TTC549 (cell line): ENCODE measurements around the gene C10orf90.

Source experiments
- FAIRE-seq: peaks from 2 replicates; lab custom pipeline; 2012; peaks lifted over from hg19 to GRCh38; lab: Jason Lieb, UNC

The C10orf90 gene

DNA sequence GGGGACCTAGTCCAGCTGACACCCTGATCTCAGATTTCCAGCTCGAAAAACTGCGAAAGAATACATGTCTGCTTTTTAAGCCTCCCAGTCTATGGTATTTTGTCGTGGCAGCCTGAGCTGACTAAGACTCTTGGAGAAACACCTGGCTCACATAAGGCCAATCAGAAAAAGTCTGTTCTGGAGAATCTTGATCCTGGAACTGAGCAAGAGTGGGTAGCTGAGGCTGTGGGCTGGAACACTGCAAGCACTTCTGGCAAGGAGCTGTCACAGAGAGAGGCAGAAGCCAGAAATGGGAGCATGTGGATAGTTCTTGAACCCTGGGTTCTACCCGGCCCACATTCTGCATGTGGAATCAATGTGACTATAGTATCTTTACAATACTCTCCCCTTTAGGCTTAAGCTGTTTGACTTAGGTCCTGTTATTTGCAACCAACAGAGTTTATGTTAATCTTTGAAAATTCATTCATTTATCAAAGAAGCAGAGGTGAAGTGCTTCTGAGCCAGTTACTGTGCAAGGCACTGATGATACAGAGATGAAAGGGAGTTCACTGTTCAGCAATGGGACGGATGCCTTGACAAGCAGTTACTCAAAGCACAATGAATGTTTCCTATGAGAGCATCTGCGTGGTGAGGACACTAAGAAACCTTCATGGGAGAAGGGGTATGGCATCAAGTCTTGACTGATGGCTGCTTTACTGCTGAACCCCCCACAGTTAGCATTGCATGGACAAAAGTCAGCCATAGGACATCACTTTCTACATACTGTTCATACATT lies 4.4 kb upstream of the C10orf90 start:
- no peak for FAIRE-seq

DNA sequence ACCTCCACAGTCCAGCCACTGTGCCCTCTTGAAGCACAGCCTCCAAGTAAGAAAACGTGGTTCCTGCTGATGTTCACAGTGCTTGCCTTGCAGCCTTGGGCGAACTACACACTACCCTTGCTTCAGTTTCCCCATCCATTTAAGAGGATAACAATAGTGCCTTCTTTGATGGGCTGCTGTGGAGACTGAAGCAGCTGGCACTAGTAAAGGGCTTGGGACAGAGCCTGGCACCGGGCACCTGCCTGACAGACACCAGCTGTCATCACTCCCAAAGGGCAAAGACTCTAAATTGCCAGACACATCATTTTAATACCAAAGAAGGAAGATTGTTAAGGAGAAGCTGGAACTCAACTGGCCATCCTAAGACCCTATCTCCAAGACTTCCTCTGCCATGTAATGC lies 3.1 kb upstream of the C10orf90 start:
- no peak for FAIRE-seq

DNA sequence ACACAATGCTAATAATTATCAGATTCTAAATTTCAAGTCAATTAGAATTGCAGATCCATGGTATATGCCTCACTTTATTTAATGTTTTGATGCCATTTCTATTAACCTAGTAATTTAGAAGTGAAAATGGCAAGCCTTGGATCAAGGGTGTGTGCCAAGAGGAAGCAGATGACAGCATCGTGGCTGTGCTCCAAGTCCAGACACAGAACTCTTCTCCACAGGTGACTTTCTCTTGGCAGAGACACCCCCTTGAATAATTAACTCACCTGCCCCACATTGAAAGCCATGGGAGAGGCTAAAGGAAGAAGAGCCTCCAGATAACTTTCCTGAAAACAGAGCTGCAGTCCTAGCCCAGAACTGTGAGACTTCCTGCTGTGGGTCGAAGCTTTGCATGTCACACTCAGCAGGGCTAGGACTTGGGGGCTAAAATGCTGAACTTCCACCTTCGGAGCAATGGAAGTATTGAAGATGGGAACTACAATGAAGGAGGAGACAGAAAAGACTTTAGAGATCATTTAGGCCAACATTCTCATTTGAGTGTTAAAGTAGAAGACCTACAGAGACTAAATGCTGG lies 996 bp upstream of the C10orf90 start:
- no peak for FAIRE-seq

DNA sequence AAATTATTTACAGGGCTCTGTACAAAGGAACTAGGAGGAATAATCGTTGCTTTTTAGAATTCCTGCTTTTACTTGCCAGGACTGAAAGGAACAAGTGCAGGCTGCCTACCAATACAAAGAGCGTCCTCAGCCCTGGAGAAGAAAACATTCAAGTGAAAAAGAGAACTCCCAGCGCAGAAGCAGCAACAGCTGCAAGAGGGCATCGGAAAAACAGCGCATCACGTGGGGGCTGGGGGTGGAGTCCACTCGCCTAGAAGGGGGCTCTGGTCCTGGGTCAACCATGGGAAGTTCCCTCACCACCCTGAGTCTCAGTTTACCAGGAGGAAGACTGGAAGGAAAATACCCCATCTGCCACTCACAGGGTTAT lies 385 bp upstream of the C10orf90 start:
- FAIRE-seq: no peak

DNA sequence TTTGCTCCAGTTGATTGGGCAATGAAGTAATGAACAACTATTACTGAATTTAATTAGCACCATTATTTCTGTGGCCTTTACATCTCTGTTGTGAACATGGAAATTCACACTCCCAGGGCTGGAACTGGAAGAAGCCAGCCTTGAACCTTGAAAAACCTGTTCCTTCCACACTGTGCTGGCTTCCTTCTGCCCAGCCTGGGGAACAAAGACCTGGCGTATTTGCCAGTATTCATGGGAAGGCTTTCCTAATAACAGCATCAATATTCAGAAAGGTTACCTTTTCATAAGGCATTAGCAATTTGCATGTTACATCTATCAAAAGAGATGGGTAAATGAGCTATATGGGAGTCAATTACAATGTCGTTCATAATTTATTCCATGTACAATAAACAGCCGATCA lies 1.3 kb downstream of the C10orf90 start:
- no peak for FAIRE-seq

DNA sequence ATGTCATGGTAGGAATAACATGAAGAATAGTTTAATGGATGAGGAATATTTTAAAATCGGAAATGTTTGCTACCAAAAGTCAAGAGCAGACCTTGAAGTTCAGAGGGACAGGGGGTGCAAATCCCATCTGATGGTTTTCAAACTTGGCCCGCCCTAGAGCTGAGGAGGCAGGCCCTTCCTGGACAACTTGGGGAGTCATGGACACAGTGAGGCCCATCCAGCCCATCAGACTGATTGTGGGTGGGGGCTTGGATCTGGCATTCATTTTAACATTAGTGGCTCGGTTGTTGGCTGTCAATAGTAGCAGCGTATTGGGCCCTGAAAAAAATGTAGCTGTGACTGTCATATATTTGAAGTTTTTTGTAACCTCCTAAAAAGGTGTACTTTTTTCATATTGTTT lies 2.0 kb downstream of the C10orf90 start:
- no peak for FAIRE-seq

DNA sequence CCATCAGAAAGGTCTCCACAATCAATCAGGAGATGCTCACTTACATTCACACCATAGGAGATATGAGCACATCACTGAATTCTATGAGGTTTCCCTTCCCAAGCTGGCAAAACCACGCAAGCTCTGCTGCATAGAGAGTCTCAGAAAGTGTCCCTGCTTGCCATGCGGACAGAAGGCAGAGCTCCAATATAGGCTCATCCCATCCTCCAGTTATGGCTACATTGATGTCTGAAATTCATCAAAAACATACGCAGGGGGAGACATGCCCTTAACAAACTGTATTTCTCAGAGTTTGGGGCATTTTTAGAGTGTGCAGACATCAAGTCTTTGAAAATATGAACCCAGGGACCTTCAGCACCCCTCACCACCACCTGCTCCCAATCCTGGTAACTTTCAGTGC lies 2.9 kb downstream of the C10orf90 start:
- FAIRE-seq: no peak

DNA sequence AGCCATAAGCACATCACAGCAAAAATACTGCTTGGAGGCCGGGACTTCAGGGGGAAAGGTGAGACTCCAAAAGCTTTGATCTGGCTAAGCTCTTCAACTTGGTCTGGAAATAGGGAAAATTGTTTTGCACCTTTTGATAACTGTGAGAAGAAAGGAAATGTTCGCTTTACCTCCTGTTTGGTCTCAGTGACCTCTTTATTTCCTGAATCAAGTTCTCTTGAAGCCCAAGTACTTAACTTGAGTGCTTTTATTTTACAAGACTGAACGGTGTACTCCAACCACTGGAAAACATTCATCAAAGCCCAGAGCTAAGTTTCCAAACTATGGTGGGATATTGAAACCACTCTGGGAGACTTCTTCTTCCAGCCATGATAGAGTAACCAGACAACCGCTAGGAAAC lies 5.3 kb downstream of the C10orf90 start:
- no peak for FAIRE-seq

DNA sequence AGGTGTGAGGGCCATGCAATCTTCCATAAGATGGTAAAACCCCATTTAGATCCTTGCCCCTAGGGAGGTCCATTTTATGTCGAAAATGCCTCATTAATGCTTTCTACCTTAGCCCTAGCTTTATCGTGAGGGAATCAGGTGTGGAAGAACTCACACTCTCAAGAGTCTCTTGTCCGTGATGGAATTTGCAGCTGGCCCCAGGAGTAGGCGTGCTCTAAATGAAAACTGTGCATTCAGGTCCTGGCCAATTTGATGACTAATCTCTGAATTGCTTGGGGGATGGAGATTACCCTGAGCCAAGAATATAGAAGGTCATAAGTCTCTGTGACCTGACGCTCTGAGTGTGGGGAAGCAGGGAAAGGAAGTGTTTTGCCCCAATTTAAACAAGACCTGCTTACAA lies 6.6 kb downstream of the C10orf90 start:
- FAIRE-seq: no peak

DNA sequence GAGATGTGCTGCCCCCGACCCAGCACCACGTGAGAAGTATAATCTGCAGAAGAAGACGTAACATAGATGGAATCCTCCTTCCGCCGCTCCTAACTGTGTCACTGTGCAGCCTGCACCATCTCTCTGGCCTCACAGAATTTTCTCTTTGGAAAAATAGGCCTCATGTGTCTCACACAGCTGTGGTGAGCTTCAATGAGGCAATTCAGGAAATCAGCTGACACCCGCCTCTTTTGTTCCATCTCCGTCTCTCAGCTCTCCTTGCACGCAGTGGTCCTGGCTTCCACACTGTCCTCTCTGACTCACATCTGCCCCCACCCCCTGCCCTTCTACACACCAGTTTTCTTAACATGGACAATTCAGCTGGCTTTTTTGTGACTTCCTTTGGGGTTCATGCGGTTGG lies 7.2 kb downstream of the C10orf90 start:
- FAIRE-seq: no peak

DNA sequence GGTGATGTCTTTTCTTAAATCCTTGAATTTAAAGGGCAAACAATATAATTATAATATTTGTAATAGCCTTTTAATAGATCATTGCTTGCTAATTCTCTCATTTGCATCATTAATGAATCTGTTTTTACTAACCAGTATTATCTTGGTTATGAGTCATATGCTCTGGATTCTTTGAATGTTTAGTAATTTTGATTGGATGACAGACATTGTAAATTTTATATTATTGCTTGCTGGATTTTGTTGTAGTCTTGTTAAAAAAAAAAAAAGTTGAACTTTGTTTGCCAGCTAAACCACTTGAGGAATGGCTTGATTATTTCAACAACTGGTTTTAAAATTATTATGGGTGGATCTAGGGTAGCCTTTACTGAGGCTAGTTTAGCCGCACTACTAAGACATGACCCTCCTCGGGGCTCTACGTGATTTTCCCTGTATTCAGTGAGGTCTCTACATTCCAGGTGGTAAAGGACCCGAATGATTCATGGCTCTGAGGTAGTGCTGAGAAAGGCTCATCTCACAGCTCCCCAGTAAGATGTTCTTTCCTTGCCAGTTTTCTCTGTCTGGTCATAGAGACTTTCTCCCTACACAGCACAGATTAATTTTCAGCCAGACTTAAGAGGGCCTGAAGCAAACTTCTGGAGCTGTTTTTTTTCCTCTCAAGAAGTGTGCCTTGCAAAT lies 8.5 kb downstream of the C10orf90 start:
- FAIRE-seq: no peak

DNA sequence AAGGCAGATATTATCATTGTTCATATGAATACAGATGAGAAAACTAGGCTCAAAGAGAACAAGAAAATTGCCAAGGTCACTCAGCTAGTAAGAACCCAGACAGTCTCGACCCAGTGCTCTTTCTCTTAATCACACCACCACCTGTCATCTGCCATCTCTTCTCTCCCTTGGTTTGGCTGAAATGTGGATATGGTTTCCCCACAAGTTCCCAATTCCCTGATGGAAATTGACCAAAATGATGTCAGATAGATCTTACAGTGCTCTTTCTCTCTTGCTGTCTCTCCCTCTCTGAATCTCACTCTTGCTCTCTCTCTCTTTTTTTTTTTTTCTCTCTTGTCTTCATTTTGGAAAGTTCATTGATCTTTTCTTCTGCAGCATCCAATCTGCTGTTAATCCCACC lies 9.1 kb downstream of the C10orf90 start:
- no peak for FAIRE-seq

DNA sequence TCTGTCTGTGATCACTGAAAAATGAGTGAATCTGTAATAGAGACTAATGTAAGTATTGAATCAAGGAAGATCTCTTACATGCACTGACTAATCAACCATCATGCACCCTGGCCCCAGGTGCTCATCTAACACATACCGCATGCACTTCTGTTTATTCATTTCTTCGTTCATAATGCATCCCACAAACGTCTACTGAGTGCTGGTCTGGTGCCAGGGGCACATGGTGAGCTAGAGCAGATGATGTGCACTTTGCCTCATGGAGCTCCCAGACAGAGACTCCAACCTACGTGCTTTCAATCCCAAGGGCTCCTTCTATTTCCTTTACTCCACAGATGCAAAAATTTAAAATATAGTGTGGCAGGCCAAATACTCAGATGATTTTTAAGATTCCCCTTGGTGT lies 10.7 kb downstream of the C10orf90 start:
- FAIRE-seq: no peak

DNA sequence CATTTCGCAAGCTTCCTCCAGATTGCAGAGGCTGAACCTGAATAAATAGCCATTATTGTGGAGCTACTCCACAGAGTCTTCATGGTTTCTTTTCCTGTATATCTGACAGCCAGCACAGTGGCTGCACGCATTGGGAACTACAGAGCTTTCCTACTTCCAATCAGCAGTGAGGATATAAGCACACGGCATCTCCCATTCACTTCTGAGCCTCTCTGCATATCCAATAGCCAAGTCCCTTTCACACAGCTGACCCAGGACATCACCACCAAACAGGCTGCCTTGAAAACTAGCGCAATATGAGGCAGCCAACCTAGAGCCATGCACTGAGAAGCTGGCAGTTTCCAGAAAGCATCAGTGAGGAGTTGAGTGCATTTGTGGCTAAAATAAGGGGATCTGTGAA lies 11.6 kb downstream of the C10orf90 start:
- FAIRE-seq: no peak

DNA sequence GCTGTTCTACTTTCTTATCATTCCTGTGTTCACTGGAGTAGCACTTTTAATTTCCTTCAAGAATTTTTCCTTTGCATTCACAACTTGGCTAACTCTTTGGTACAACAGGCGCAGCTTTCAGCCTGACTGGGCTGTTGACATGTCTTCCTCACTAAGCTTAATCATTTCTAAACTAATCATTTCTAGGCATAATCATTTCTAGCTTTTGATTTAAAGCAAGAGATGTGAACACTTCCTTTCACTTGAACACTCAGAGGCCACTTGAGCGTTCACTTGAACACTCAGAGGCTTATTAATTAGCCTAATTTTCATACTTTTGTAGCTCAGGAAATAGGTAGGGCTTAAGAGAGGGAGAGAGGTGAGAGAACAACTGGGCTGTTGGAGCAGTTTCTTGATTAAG lies 15.9 kb downstream of the C10orf90 start:
- no peak for FAIRE-seq

DNA sequence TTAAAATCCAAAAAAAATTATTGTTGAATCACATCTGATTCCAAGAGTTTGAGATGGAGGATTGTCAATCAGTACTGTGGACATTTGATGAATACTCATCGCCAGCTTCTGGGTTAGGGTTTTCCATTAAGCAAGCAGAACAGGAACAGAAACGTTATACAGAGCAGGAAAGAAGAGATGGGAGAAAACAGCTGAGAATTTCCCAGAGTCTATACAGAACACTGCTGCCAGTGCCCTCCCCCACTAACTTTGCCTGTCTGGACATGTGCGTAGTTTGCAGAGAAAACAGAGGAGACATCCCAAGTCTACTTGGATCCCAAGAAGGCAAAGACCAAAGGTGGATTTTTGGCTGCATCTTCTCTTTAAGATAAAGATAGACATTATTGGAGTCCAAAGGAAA lies 19.0 kb downstream of the C10orf90 start:
- FAIRE-seq: no peak

DNA sequence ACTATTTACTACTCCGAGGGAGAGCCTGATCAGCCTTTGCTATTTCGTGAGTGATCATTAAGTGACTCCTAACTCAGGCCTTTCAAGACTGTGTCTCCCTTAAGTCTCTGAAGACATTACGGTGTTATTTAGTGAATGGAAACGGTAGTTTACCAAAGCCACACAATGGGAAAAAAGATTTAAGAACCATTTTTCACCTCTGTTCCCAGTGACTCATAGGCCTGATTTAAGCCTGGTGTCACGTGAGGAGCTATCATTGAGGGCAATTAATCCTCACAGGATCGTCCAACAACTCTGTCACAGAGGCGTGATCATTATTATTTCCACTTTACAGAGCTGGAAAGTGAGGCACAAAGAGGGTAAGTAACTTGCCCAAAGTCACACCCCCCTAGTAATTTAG lies 20.3 kb downstream of the C10orf90 start:
- FAIRE-seq: no peak

DNA sequence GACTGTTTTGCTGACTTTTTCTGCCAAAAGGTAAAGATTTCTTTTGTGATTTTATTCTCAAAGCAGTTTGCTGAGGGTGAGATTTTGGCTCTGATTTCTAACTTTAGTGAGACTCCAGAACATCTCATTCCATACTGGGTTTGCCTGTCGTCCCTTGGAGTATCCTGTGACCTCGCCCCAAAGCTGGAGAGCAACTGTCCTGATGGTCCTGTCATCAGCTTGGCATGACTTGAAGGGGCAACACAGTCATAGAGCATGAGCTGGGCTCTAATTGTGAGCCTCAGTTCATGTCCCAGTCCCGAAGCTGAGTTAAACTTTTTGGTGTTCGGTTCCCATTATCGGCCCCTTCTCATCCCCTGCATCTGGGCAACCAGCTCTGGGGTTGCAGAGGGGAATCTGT lies 23.4 kb downstream of the C10orf90 start:
- FAIRE-seq: no peak

DNA sequence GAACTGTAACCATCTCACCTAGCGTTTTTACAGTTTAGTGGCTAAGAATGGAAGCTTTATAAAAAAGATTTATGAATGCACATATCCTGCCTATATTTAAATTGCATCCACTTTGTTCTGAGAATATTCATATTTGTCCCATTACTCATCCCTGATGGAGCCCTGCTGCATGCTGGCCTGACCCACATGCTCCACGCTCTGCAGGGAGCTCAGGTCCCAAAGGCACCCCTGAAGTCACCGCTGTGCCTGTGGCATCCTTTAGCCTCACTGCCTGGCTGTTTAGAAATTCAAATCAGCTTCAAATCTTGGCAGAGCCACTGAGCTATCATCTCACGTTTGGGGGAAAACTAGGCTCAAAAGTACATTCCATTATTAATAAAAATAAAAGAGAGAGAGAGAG lies 24.4 kb downstream of the C10orf90 start:
- no peak for FAIRE-seq

DNA sequence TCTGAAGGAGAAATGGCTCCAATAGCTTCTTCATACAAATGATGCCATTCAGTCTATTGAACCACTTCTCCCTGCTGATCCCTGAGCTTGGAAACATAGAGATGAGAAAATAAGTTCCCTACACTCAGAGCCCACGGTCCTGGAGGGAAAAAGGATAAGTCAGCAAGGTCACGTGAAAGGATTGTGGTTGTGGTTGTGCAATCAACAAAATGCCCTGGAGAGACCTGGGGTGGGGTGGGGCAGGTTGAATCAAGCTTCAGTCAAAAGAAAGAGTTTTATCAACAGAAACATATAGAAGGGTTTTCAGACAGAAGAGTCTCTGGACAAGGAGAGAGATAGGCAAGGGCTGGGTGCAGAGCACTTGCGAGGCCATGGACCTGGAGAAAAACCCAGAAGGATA lies 30.1 kb downstream of the C10orf90 start:
- FAIRE-seq: no peak

DNA sequence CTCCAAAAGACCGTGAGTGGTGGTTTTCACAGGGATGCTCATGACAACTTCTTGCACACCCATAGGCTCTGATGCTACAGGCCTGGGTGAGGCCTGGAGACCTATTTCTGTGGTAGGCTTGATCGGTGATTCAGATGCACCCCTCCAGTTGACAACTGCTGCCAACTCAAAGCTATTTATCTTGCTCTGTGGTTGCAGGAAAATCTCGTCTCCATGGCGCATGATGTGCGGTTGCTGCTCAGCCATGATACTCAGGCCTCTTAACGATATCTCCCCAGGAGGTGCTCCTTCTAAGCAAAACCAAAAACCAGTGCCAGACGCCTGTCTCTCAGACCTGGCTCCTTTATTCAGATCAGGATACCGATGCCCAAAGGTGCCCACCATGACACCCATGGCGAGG lies 31.4 kb downstream of the C10orf90 start:
- FAIRE-seq: no peak

DNA sequence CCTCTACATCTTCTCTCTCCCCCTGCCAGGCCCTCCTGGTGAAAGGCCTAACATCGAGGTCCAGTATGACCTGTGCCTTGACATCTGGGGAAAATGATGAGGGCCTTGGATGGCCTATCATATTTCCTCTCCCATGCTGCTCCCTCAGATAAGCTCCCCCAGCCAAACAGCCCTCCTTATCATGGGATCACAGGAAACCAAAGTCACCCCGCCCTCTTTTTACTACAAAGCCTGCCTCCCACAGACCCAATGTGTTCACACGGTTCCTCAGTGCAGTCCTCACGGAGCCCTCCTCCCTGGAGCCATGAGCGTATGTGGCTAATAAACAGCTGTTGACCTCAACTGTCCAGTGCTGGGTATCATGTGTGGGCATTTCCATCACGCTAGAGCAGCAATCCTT lies 32.0 kb downstream of the C10orf90 start:
- FAIRE-seq: no peak

DNA sequence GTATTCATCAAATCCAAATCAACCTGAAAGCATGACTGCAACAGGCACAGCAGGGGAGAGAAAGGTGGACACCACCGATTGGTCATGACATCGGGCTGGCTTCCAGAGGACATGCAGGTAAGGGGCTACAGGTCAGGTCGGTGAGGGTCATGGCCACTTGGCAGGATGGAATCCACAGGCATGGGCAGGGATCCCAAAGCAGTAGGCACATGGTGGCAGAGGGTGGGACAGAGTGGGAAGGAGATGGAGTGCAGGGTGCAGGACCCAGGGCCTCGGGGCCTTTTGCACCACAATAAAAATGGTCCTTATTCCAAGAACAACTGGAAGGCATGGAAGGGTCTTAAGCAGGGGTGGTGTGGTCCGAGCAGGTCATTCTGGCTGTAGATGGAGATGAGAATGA lies 33.0 kb downstream of the C10orf90 start:
- no peak for FAIRE-seq

DNA sequence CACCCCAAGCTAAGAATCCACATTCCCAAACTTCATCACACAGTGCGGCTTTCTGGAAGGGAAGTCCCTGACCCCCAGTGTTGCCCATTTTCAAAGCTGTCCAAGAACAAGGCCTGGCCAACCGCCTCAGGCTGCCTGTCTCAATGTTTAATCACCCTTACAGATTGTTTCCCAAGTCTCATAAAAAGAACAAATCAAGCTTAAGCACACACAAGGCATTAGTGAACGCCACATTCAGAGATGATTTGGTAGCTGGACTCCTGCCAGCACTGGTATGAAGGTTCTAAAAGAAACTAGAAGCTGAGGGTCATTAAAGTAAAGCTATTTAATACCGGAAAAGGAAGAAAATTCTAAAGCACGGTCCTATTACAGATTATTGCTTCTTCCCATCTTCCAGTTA lies 35.6 kb downstream of the C10orf90 start:
- no peak for FAIRE-seq
